Keratinocyte (primary cell): Measurements from ENCODE around the gene SMARCA2. TPM values are rescaled to one million over a fixed set of nuclear protein-coding genes. Genes with fewer than 3 reads are reported as not detected.
A peak's percentile ranks its signal among the peaks of the same experiment; 100 is the strongest.

Source experiments
- DNase-seq: peaks from one replicate; pipeline ENCODE4 v3.0.0-alpha.2; 2011; ENCODE audit warnings: low read depth, missing footprints, low spot score
- FAIRE-seq: peaks from 2 replicates; lab custom pipeline; 2011; peaks lifted over from hg19 to GRCh38; lab: Jason Lieb, UNC
- H2AFZ ChIP-seq: 2 replicates; pipeline ENCODE4 v1.6.0; 2012; ENCODE audit warnings: low read length, control low read depth, inconsistent platforms; ENCODE audit not compliant: control insufficient read depth
- H3K27ac ChIP-seq: 2 replicates; pipeline ENCODE4 v1.5.1; 2011; ENCODE audit warnings: low read length; ENCODE audit not compliant: control insufficient read depth, insufficient read depth
- H3K27me3 ChIP-seq: 3 replicates; pipeline ENCODE4 v1.6.0; 2011; ENCODE audit warnings: low read length; ENCODE audit not compliant: control insufficient read depth, insufficient read depth; ENCODE audit errors: extremely low read depth
- H3K36me3 ChIP-seq, 2 experiments: 2 replicates in 1 of 2; 3 replicates in 1 of 2; pipeline ENCODE4 v1.5.1; 2011; ENCODE audit warnings: low read length in 2 of 2, mild to moderate bottlenecking in 1 of 2; ENCODE audit not compliant: control insufficient read depth in 2 of 2, insufficient read depth in 2 of 2; ENCODE audit errors: extremely low read depth in 1 of 2
- H3K4me1 ChIP-seq: 3 replicates; pipeline ENCODE4 v1.5.1; 2011; ENCODE audit warnings: low read length; ENCODE audit not compliant: control insufficient read depth, insufficient read depth; ENCODE audit errors: extremely low read depth
- H3K4me2 ChIP-seq: 3 replicates; pipeline ENCODE4 v1.6.0; 2011; ENCODE audit warnings: low read depth, low read length; ENCODE audit not compliant: control insufficient read depth, insufficient read depth; ENCODE audit errors: extremely low read depth
- H3K4me3 ChIP-seq, 3 experiments: fragments of 200-600 bp in 1 of 3; sonication (generic) in 1 of 3; 2 replicates in 2 of 3; 3 replicates in 1 of 3; pipeline ENCODE4 v1.5.1; 2011 to 2016; ENCODE audit warnings: low read length in 3 of 3, mild to moderate bottlenecking in 3 of 3, control low read depth in 2 of 3, inconsistent platforms in 1 of 3, low read depth in 1 of 3, mixed read lengths in 1 of 3, mixed run types in 1 of 3, moderate library complexity in 1 of 3; ENCODE audit not compliant: control insufficient read depth in 2 of 3, insufficient read depth in 2 of 3; ENCODE audit errors: extremely low read depth in 1 of 3
- H3K79me2 ChIP-seq: 2 replicates; pipeline ENCODE4 v1.6.0; 2012; ENCODE audit warnings: low read length; ENCODE audit not compliant: control insufficient read depth, insufficient read depth
- H3K9ac ChIP-seq: 3 replicates; pipeline ENCODE4 v1.6.0; 2011; ENCODE audit warnings: low read length; ENCODE audit not compliant: control insufficient read depth, insufficient read depth; ENCODE audit errors: extremely low read depth
- H3K9me1 ChIP-seq: 3 replicates; pipeline ENCODE4 v1.6.0; 2011; ENCODE audit warnings: low read length; ENCODE audit not compliant: control insufficient read depth, insufficient read depth; ENCODE audit errors: extremely low read depth
- H3K9me3 ChIP-seq: 2 replicates; pipeline ENCODE4 v1.5.1; 2012; ENCODE audit warnings: low read depth, low read length; ENCODE audit not compliant: control insufficient read depth
- H4K20me1 ChIP-seq: 3 replicates; pipeline ENCODE4 v1.6.0; 2011; ENCODE audit warnings: low read length; ENCODE audit not compliant: control insufficient read depth, insufficient read depth; ENCODE audit errors: extremely low read depth
- CTCF ChIP-seq, 3 experiments: IDR thresholded peaks in 1 of 3; conservative IDR thresholded peaks in 1 of 3; optimal IDR thresholded peaks in 1 of 3; 2 replicates in 2 of 3; 3 replicates in 1 of 3; pipeline versions ENCODE3 to v1.5.1; 2011; ENCODE audit warnings: low read length in 3 of 3, mild to moderate bottlenecking in 3 of 3, moderate library complexity in 2 of 3, control low read depth in 1 of 3, inconsistent platforms in 1 of 3; ENCODE audit not compliant: insufficient read depth in 2 of 3; ENCODE audit errors: extremely low read depth in 1 of 3
- EZH2 ChIP-seq: IDR thresholded peaks from one replicate; pipeline ENCODE4 v1.6.1; 2012; ENCODE audit warnings: inconsistent platforms, mild to moderate bottlenecking, low read length, moderate library complexity
- dilution Hi-C: fragments of 300-500 bp; cut with MboI; formaldehyde crosslinking; loops from one replicate; pipeline ENCODE4 v1.7.0; 2020; ENCODE audit warnings: low sequenced_read_pairs; ENCODE audit not compliant: extremely low pct_ligation_motif_present
- polyA plus RNA-seq, 5 experiments: library from polyadenylated mRNA; depleted of rRNA in 3 of 5; stranded (reverse) in 3 of 5; stranded (forward) in 1 of 5; unstranded in 1 of 5; fragments of >200 nt; gene quantifications; 1 replicate in 1 of 5; 2 replicates in 3 of 5; 3 replicates in 1 of 5; pipeline versions ENCODE4 v1.2.1 to v1.2.3, GENCODE V29; 2011 to 2012; ENCODE audit warnings: missing spikeins in 2 of 5, low read depth in 1 of 5, low replicate concordance in 1 of 5

The SMARCA2 gene
- polyA plus RNA-seq, 1 donor (not counting 4 experiments of a cell fraction or from before 2014, with no cell fraction given), result 39.0 TPM

GRCh38 chr9:2215921-2216441 lies 200.8 kb downstream of the SMARCA2 start:
- H3K36me3 ChIP-seq, result no peaks in the 10 kb centered on the region
- TF ChIP-seq CTCF (optimal IDR thresholded peaks at IDR 0.05 in 1 of 3, IDR thresholded peaks at IDR 0.05 in 1 of 3, conservative IDR thresholded peaks at IDR 0.05 in 1 of 3; ENCODE audit: extremely low read depth in 1 of 3, insufficient read depth in 2 of 3, low read length in 3 of 3) (no peak), EZH2 (no peak)
- H3K27ac ChIP-seq, result no peak overlapping the region
- no peaks in the 10 kb centered on the region for H3K9me1 ChIP-seq
- H3K27me3 ChIP-seq, result no peaks in the 10 kb centered on the region
- no peak overlapping the region for H3K4me3 ChIP-seq
- DNase-seq (no peak), FAIRE-seq (no peak)
- H4K20me1 ChIP-seq, result no peaks in the 10 kb centered on the region
- H3K9me3 ChIP-seq, result no peaks in the 10 kb centered on the region
- no peak overlapping the region for H3K9ac ChIP-seq
- no peak overlapping the region for H2AFZ ChIP-seq
- H3K79me2 ChIP-seq, result no peaks in the 10 kb centered on the region
- dilution Hi-C loops, result no loop called here
- no peak overlapping the region for H3K4me2 ChIP-seq
- peaks cover 3% of the 10 kb centered on the region for H3K4me1 ChIP-seq

DNA sequence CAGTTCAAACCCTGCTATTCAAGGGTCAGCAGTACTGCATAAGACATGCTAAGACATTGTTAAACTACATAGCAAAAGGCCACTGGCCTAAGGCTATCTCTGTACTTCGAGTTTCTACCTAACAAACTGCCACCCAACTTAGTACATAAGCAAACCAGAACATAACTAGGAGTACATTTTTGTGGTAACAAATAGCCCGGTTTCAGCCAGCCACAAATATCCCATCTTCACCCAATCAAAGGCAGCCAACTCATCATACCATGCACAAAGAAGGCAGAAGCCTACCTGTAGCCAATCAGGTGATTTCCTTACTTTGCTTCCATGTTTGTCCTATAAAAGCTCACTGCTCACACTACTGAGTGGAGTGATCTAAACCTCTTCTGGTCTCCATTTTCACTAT lies 201.4 kb downstream of the SMARCA2 start:
- Histone ChIP-seq H3K9me3 (no peaks in the 10 kb centered on the region), H3K9me1 (no peaks in the 10 kb centered on the region), H3K4me2 (no peak overlapping the region), H3K4me3 (no peak overlapping the region), H3K4me1 (peaks cover 3% of the 10 kb centered on the region), H3K79me2 (no peaks in the 10 kb centered on the region), H3K27ac (no peak overlapping the region), H4K20me1 (no peaks in the 10 kb centered on the region), H2AFZ (peak overlapping the region; percentile 68), H3K27me3 (no peaks in the 10 kb centered on the region), H3K9ac (no peak overlapping the region), H3K36me3 (no peaks in the 10 kb centered on the region)
- FAIRE-seq (peak; percentile 62), DNase-seq (peak; percentile 53)
- TF ChIP-seq EZH2 (no peak), CTCF (optimal IDR thresholded peaks at IDR 0.05 in 1 of 3, IDR thresholded peaks at IDR 0.05 in 1 of 3, conservative IDR thresholded peaks at IDR 0.05 in 1 of 3; ENCODE audit: extremely low read depth in 1 of 3, insufficient read depth in 2 of 3, low read length in 3 of 3) (no peak)
- dilution Hi-C loops, result no loop called here
